CD4-positive, alpha-beta T cell (primary cell): Measurements from ENCODE around the gene GRK3. TPM values are rescaled to one million over a fixed set of nuclear protein-coding genes. Genes with fewer than 3 reads are reported as not detected.
"Not testable (repeated sequence)": the region's sequence is repeated elsewhere in the genome, so short reads cannot be mapped to it uniquely, and the experiment has no call there.

Source experiments
- ATAC-seq: fragments of 200-7000 bp; cut with Tn5 transposase; one replicate; pipeline ENCODE4 v1.10.0; 2022; ENCODE audit warnings: mild to moderate bottlenecking; ENCODE audit not compliant: poor library complexity
- CTCF ChIA-PET: fragments of 350-600 bp; sonication (Branson Sonifier 250); formaldehyde crosslinking; loops from one replicate; lab custom pipeline; 2021; ENCODE audit warnings: antibody characterized with exemption, inconsistent platforms; lab: Charles Lee
- POLR2A ChIA-PET: fragments of 350-600 bp; sonication (Branson Sonifier 250); formaldehyde crosslinking; loops from one replicate; lab custom pipeline; 2021; ENCODE audit warnings: antibody characterized with exemption, inconsistent platforms; lab: Charles Lee
- DNase-seq, 14 experiments: peaks; one replicate each; pipeline ENCODE4 v3.0.0-alpha.2; 2013 to 2020; ENCODE audit warnings: mixed read lengths in 2 of 14
- H3K27ac ChIP-seq, 2 donors: one replicate each; pipeline versions ENCODE4 v1.5.1 to v1.7.0; 2013; ENCODE audit warnings: low read length in 2 of 2, low read depth in 1 of 2, mild to moderate bottlenecking in 1 of 2
- H3K27me3 ChIP-seq, 2 experiments: 1 replicate in 1 of 2; 2 replicates in 1 of 2; pipeline versions ENCODE4 v1.6.1 to v1.7.0; 2013; ENCODE audit warnings: low read length in 2 of 2, control low read depth in 1 of 2, mild to moderate bottlenecking in 1 of 2, moderate library complexity in 1 of 2; ENCODE audit not compliant: insufficient read depth in 2 of 2, control insufficient read depth in 1 of 2
- H3K36me3 ChIP-seq: one replicate; pipeline ENCODE4 v1.6.1; 2013; ENCODE audit warnings: low read length, control low read depth; ENCODE audit not compliant: insufficient read depth
- H3K4me1 ChIP-seq: one replicate; pipeline ENCODE4 v1.6.1; 2013; ENCODE audit warnings: low read length, control low read depth; ENCODE audit not compliant: insufficient read depth
- H3K4me3 ChIP-seq: one replicate; pipeline ENCODE4 v1.5.1; 2013; ENCODE audit warnings: mild to moderate bottlenecking, low read length, moderate library complexity
- H3K9me3 ChIP-seq, 2 experiments: 1 replicate in 1 of 2; 2 replicates in 1 of 2; pipeline versions ENCODE4 v1.6.1 to v1.7.0; 2013; ENCODE audit warnings: low read length in 2 of 2, mild to moderate bottlenecking in 2 of 2, control low read depth in 1 of 2, moderate library complexity in 1 of 2; ENCODE audit not compliant: control insufficient read depth in 1 of 2, insufficient read depth in 1 of 2
- H3K27ac Mint-ChIP-seq: one replicate; pipeline ENCODE4 v1.8.0; 2020; ENCODE audit warnings: mixed read lengths
- H3K27me3 Mint-ChIP-seq: one replicate; pipeline ENCODE4 v1.8.0; 2021; ENCODE audit warnings: mixed read lengths
- H3K36me3 Mint-ChIP-seq: one replicate; pipeline ENCODE4 v1.8.0; 2021; ENCODE audit warnings: low read depth, mixed read lengths
- H3K4me1 Mint-ChIP-seq: one replicate; pipeline ENCODE4 v1.8.0; 2021; ENCODE audit warnings: low read depth, mixed read lengths
- H3K4me3 Mint-ChIP-seq: one replicate; pipeline ENCODE4 v1.8.0; 2020; ENCODE audit warnings: mild to moderate bottlenecking, mixed read lengths
- H3K9me3 Mint-ChIP-seq: one replicate; pipeline ENCODE4 v1.8.0; 2020; ENCODE audit warnings: mixed read lengths
- intact Hi-C, 2 experiments: fragments of 100-400 bp; cut with DNase I in 1 of 2; cut with micrococcal nuclease in 1 of 2; formaldehyde crosslinking; loops; one replicate each; pipeline versions ENCODE4 v1.15.1 to v1.9.0; 2023 to 2025; cut with DNase I, micrococcal nuclease
- total RNA-seq, 174 experiments: library from RNA in 2 of 174; stranded (reverse) in 2 of 174; gene quantifications; one replicate each; pipeline ENCODE4 v1.2.3 and lab custom pipeline; 2021 to 2026
- TF ChIP-seq, protein P1 (sequence below): fragments of 200-600 bp; IDR thresholded peaks from one replicate; pipeline ENCODE4 v1.8.0; 2022; ENCODE audit warnings: antibody characterized with exemption, mild to moderate bottlenecking

Gene GRK3
- total RNA-seq, 2 experiments from 2014 or later = 1.7 to 2.0 TPM

DNA sequence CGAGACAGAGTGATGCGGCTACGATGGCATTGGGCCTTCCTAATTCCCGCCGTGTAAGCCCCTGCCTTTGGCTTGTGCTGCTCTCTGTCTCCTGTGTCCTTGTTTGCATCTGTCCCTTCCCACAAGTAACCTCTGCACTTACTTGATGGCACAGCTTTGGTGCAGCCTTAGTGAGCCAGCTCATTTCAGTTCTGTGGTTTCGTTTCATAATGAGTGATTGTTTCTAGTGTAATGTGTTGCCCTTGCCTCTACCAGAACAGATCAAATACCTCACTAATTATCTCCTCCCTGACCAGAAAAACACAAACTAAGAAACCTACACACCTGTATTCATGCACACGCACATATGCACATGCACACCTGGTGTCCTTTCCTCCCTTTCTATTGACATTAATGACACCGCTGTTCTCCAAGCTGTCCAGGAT is 58.8 kb downstream of the GRK3 start:
- no peak for ATAC-seq
- no peaks in the 10 kb centered on the region for H3K9me3 ChIP-seq
- TF ChIP-seq, protein P1, sequence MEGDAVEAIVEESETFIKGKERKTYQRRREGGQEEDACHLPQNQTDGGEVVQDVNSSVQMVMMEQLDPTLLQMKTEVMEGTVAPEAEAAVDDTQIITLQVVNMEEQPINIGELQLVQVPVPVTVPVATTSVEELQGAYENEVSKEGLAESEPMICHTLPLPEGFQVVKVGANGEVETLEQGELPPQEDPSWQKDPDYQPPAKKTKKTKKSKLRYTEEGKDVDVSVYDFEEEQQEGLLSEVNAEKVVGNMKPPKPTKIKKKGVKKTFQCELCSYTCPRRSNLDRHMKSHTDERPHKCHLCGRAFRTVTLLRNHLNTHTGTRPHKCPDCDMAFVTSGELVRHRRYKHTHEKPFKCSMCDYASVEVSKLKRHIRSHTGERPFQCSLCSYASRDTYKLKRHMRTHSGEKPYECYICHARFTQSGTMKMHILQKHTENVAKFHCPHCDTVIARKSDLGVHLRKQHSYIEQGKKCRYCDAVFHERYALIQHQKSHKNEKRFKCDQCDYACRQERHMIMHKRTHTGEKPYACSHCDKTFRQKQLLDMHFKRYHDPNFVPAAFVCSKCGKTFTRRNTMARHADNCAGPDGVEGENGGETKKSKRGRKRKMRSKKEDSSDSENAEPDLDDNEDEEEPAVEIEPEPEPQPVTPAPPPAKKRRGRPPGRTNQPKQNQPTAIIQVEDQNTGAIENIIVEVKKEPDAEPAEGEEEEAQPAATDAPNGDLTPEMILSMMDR = no peak
- no peak overlapping the region for H3K27ac ChIP-seq
- no peaks in the 10 kb centered on the region for H3K36me3 Mint-ChIP-seq
- H3K9me3 Mint-ChIP-seq = no peaks in the 10 kb centered on the region
- no peak overlapping the region for H3K4me3 Mint-ChIP-seq
- no peaks in the 10 kb centered on the region for H3K27me3 ChIP-seq
- no peak overlapping the region for H3K27ac Mint-ChIP-seq
- ChIA-PET POLR2A (no interaction called here), CTCF (no interaction called here)
- no peak for DNase-seq
- no peaks in the 10 kb centered on the region for H3K4me1 Mint-ChIP-seq
- H3K4me3 ChIP-seq = no peak overlapping the region
- no peaks in the 10 kb centered on the region for H3K27me3 Mint-ChIP-seq
- no peaks in the 10 kb centered on the region for H3K4me1 ChIP-seq
- no peaks in the 10 kb centered on the region for H3K36me3 ChIP-seq
- intact Hi-C loops = no loop called here

DNA sequence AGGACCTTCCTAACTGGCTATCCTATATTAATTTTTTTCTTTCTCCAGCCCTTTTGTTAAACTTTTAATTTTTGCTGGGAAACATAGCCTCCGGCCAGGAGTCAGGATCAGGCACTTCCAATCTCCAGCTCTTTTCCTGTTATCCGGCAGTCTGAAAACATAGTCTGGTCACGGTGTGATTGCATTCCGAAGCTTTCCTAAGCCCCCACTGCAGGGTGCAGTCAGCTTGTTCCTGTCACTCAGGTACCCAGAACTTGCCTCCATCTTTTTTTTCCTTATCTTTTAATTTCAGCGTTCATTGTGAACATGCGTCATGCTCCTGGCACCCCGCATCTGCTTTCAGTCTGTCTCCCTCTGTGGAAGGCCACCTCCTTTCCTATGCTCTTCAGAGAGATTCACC is 59.4 kb downstream of the GRK3 start:
- Histone ChIP-seq H3K4me3 (no peak overlapping the region), H3K4me1 (no peaks in the 10 kb centered on the region), H3K36me3 (no peaks in the 10 kb centered on the region), H3K27ac (no peak overlapping the region), H3K27me3 (no peaks in the 10 kb centered on the region), H3K9me3 (no peaks in the 10 kb centered on the region)
- intact Hi-C loops = no loop called here
- H3K4me3 Mint-ChIP-seq = no peak overlapping the region
- TF ChIP-seq, protein P1 = no peak
- no peaks in the 10 kb centered on the region for H3K36me3 Mint-ChIP-seq
- H3K27me3 Mint-ChIP-seq = no peaks in the 10 kb centered on the region
- DNase-seq (no peak), ATAC-seq (no peak)
- H3K4me1 Mint-ChIP-seq = no peaks in the 10 kb centered on the region
- POLR2A ChIA-PET = no interaction called here
- CTCF ChIA-PET = no interaction called here
- H3K9me3 Mint-ChIP-seq = no peaks in the 10 kb centered on the region
- H3K27ac Mint-ChIP-seq = no peak overlapping the region

DNA sequence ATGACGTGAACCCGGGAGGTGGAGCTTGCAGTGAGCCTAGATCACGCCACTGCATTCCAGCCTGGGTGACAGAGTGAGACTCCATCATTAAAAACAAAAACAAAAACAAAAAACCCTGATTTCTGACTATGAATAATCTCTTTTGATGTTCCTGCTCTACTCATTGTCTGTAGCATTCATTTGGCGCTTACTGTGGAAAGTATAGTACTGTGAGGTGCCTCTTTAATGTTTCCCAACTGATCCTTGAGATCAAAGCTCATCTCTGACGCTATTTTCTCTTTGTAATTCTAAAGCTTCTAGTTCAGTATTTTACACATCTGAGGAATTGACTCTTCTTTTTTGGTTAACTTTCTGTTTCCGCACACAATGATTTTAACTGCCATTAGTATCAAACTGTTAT is 60.0 kb downstream of the GRK3 start:
- ATAC-seq (no peak), DNase-seq (no peak)
- H3K36me3 Mint-ChIP-seq = no peaks in the 10 kb centered on the region
- TF ChIP-seq, protein P1 = no peak
- Histone ChIP-seq H3K4me1 (no peaks in the 10 kb centered on the region), H3K27me3 (no peaks in the 10 kb centered on the region), H3K4me3 (no peak overlapping the region), H3K27ac (no peak overlapping the region), H3K36me3 (no peaks in the 10 kb centered on the region), H3K9me3 (no peaks in the 10 kb centered on the region)
- CTCF ChIA-PET = no interaction called here
- H3K4me3 Mint-ChIP-seq = no peak overlapping the region
- H3K9me3 Mint-ChIP-seq = no peaks in the 10 kb centered on the region
- no peaks in the 10 kb centered on the region for H3K4me1 Mint-ChIP-seq
- H3K27me3 Mint-ChIP-seq = no peaks in the 10 kb centered on the region
- intact Hi-C loops = no loop called here
- H3K27ac Mint-ChIP-seq = no peak overlapping the region
- POLR2A ChIA-PET = no interaction called here

- H3K27ac ChIP-seq, ATAC-seq, POLR2A ChIA-PET, DNase-seq, H3K36me3 Mint-ChIP-seq, intact Hi-C loops, H3K36me3 ChIP-seq, CTCF ChIA-PET, H3K4me1 ChIP-seq, H3K27me3 ChIP-seq, H3K27me3 Mint-ChIP-seq, H3K4me3 ChIP-seq, H3K9me3 ChIP-seq, H3K27ac Mint-ChIP-seq, H3K4me3 Mint-ChIP-seq, H3K9me3 Mint-ChIP-seq, H3K4me1 Mint-ChIP-seq: not testable (repeated sequence)
Observed at GRCh38 chr22:25625747-25626623, 61.5 kb downstream of the GRK3 start.
